Osteocyte (in vitro differentiated cells): ENCODE results near the gene NME9. TPM values are rescaled to one million over a fixed set of nuclear protein-coding genes. Genes with fewer than 3 reads are reported as not detected.

Experiments used
- DNase-seq: peaks from one replicate; pipeline ENCODE4 v3.0.0; 2021; ENCODE audit warnings: mixed read lengths; ENCODE audit not compliant: unreplicated experiment; ENCODE audit errors: extremely low spot score
- H3K27ac Mint-ChIP-seq: one replicate; pipeline ENCODE4 v1.8.0; 2021; ENCODE audit warnings: mild to moderate bottlenecking, mixed read lengths; ENCODE audit not compliant: unreplicated experiment
- H3K27me3 Mint-ChIP-seq: one replicate; pipeline ENCODE4 v1.8.0; 2021; ENCODE audit warnings: mixed read lengths; ENCODE audit not compliant: unreplicated experiment
- H3K36me3 Mint-ChIP-seq: one replicate; pipeline ENCODE4 v1.8.0; 2021; ENCODE audit warnings: mixed read lengths; ENCODE audit not compliant: unreplicated experiment
- H3K4me1 Mint-ChIP-seq: one replicate; pipeline ENCODE4 v1.8.0; 2021; ENCODE audit warnings: mixed read lengths; ENCODE audit not compliant: unreplicated experiment
- H3K4me3 Mint-ChIP-seq: one replicate; pipeline ENCODE4 v1.8.0; 2021; ENCODE audit warnings: mild to moderate bottlenecking, moderate library complexity, mixed read lengths; ENCODE audit not compliant: unreplicated experiment
- H3K9me3 Mint-ChIP-seq: one replicate; pipeline ENCODE4 v1.8.0; 2021; ENCODE audit warnings: mixed read lengths; ENCODE audit not compliant: unreplicated experiment
- CTCF ChIP-seq: fragments of 200-600 bp; sonication (generic); IDR thresholded peaks from 2 replicates; pipeline ENCODE4 v1.5.0; 2021; ENCODE audit warnings: antibody characterized with exemption, mild to moderate bottlenecking, moderate library complexity
- total RNA-seq: library from RNA; stranded (reverse); gene quantifications from 2 replicates; pipeline ENCODE4 v1.2.1, GENCODE V29; 2021

Gene NME9
- total RNA-seq, 1 donor from 2014 or later: not detected

GRCh38 chr3:138297876-138298275, 31.8 kb downstream of the NME9 start:
- Mint-ChIP-seq H3K27me3 (no peaks in the 10 kb centered on the region), H3K27ac (no peak overlapping the region), H3K36me3 (peaks cover 15% of the 10 kb centered on the region), H3K9me3 (no peaks in the 10 kb centered on the region), H3K4me1 (no peaks in the 10 kb centered on the region), H3K4me3 (no peak overlapping the region)
- TF ChIP-seq CTCF: no peak
- DNase-seq: no peak

- TF ChIP-seq CTCF: no peak
- H3K36me3 Mint-ChIP-seq: peaks cover 20% of the 10 kb centered on the region
- no peak overlapping the region for H3K4me3 Mint-ChIP-seq
- no peaks in the 10 kb centered on the region for H3K9me3 Mint-ChIP-seq
- H3K27me3 Mint-ChIP-seq: no peaks in the 10 kb centered on the region
- H3K4me1 Mint-ChIP-seq: no peaks in the 10 kb centered on the region
- no peak overlapping the region for H3K27ac Mint-ChIP-seq
- DNase-seq: no peak
Measured at GRCh38 chr3:138297059-138297607, 32.5 kb downstream of the NME9 start.

GRCh38 chr3:138296639-138297038, 33.0 kb downstream of the NME9 start:
- no peak for DNase-seq
- H3K27me3 Mint-ChIP-seq: no peaks in the 10 kb centered on the region
- no peaks in the 10 kb centered on the region for H3K4me1 Mint-ChIP-seq
- peaks cover 21% of the 10 kb centered on the region for H3K36me3 Mint-ChIP-seq
- H3K4me3 Mint-ChIP-seq: no peak overlapping the region
- H3K27ac Mint-ChIP-seq: no peak overlapping the region
- TF ChIP-seq CTCF: no peak
- no peaks in the 10 kb centered on the region for H3K9me3 Mint-ChIP-seq

- Mint-ChIP-seq H3K36me3 (peaks cover 39% of the 10 kb centered on the region), H3K27ac (no peak overlapping the region), H3K27me3 (no peaks in the 10 kb centered on the region), H3K4me3 (no peak overlapping the region), H3K4me1 (no peaks in the 10 kb centered on the region), H3K9me3 (no peaks in the 10 kb centered on the region)
- TF ChIP-seq CTCF: no peak
- no peak for DNase-seq
Measured at GRCh38 chr3:138289701-138290100, 40.0 kb downstream of the NME9 start.

- Mint-ChIP-seq H3K4me3 (no peak overlapping the region), H3K4me1 (no peaks in the 10 kb centered on the region), H3K27me3 (no peaks in the 10 kb centered on the region), H3K27ac (no peak overlapping the region), H3K36me3 (peaks cover 39% of the 10 kb centered on the region), H3K9me3 (no peaks in the 10 kb centered on the region)
- no peak for TF ChIP-seq CTCF
- DNase-seq: no peak
Measured at GRCh38 chr3:138289260-138289659, 40.4 kb downstream of the NME9 start.
